Kidney (tissue), 14 donors: Measurements from ENCODE around the gene DIAPH3. TPM values are rescaled to one million over a fixed set of nuclear protein-coding genes. Genes with fewer than 3 reads are reported as not detected.

Experiments used
- DNase-seq, 5 donors: peaks; one replicate each; pipeline ENCODE4 v3.0.0-alpha.2; 2013 to 2020
- FAIRE-seq: peaks from 2 replicates; lab custom pipeline; 2012; peaks lifted over from hg19 to GRCh38; lab: Jason Lieb, UNC
- H3K27ac ChIP-seq, 2 donors: one replicate each; pipeline ENCODE4 v1.7.0; 2013; ENCODE audit warnings: low read depth in 2 of 2, low read length in 2 of 2, inconsistent platforms in 1 of 2
- H3K27me3 ChIP-seq: one replicate; pipeline ENCODE4 v1.7.1; 2013; ENCODE audit warnings: low read length, inconsistent platforms; ENCODE audit not compliant: control insufficient read depth, insufficient read depth
- H3K36me3 ChIP-seq, 3 donors: one replicate each; pipeline versions ENCODE4 v1.7.0 to v1.7.1; 2013; ENCODE audit warnings: low read length in 3 of 3, control low read depth in 1 of 3, inconsistent platforms in 1 of 3; ENCODE audit not compliant: insufficient read depth in 3 of 3, control insufficient read depth in 2 of 3
- H3K4me1 ChIP-seq, 3 donors: one replicate each; pipeline versions ENCODE4 v1.7.0 to v1.7.1; 2013; ENCODE audit warnings: low read length in 3 of 3, inconsistent platforms in 1 of 3, low read depth in 1 of 3; ENCODE audit not compliant: control insufficient read depth in 2 of 3, insufficient read depth in 2 of 3
- H3K4me3 ChIP-seq, 3 donors: one replicate each; pipeline versions ENCODE4 v1.7.0 to v1.8.1; 2013; ENCODE audit warnings: low read length in 3 of 3, control low read depth in 1 of 3, inconsistent platforms in 1 of 3
- H3K9ac ChIP-seq, 3 donors: one replicate each; pipeline versions ENCODE4 v1.7.0 to v1.7.1; 2013; ENCODE audit warnings: low read length in 3 of 3, control low read depth in 1 of 3, inconsistent platforms in 1 of 3
- H3K9me3 ChIP-seq, 3 donors: one replicate each; pipeline versions ENCODE4 v1.7.0 to v1.7.1; 2013; ENCODE audit warnings: low read length in 3 of 3, control low read depth in 1 of 3, inconsistent platforms in 1 of 3; ENCODE audit not compliant: control insufficient read depth in 2 of 3, insufficient read depth in 1 of 3
- intact Hi-C: fragments of 100-400 bp; cut with DNase I; formaldehyde crosslinking; loops from one replicate; pipeline ENCODE4 v1.11.1; 2022
- polyA plus RNA-seq: library from polyadenylated mRNA; stranded (reverse); fragments of 350-450 nt; fragmentation: Illumina TruSeq; extraction: RNeasy Lipid Tissue Mini Kit (QIAGEN cat#74804); gene quantifications from one replicate; pipeline ENCODE4 v1.2.3, GENCODE V29; 2014; ENCODE audit warnings: low read depth, low replicate concordance; ENCODE audit not compliant: insufficient read depth
- total RNA-seq: library from RNA; stranded (reverse); fragmentation: NEBNext Ultra II Directional; extraction: Animal tissue kit (Norgen Biotek cat#: 25700); gene quantifications from one replicate; pipeline ENCODE4 v1.2.1, GENCODE V29; 2021
- TF ChIP-seq, protein P1 (sequence below): IDR thresholded peaks from 3 replicates; pipeline ENCODE4 v1.5.1; 2012; ENCODE audit warnings: mild to moderate bottlenecking, moderate library complexity, borderline replicate concordance; ENCODE audit not compliant: insufficient read depth; ENCODE audit errors: extremely low read depth
- donor health status: control.
- donor health status: control.
- donor health status: control.
- donor health status: control.
- donor health status: control.
- donor health status: DM: yes; HTN: yes; CAD: no.
- donor health status: Normal renal cell carcinoma (clear cell type).

Gene DIAPH3
- total and polyA plus RNA-seq, 2 donors from 2014 or later = 2.0 to 2.7 TPM

DNA sequence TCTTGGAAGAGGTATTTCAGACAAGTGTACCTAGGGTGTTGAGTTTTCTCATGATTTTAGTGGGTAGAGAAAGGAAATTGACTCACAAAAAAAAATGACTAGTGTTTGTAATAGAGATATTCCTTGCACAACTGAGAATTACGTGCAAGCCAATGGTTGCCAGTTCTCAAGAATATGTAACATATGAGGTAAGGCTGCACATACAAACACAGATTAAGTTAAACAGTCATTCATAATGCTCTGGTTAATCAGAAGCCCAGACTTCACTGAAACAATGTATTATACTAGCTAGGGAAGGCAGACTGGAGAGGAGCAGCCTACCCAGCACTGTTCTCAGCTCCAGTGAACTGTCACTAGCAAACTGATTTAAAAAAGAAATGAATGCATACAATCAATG lies 418.3 kb downstream of the DIAPH3 start:
- Histone ChIP-seq H3K36me3 (no peaks in the 10 kb centered on the region), H3K4me1 (peaks cover 0 to 5% (median 0%) of the 10 kb centered on the region in 3 donors), H3K4me3 (no peak overlapping the region), H3K27me3 (no peaks in the 10 kb centered on the region), H3K27ac (no peak overlapping the region), H3K9me3 (no peaks in the 10 kb centered on the region), H3K9ac (no peak overlapping the region)
- TF ChIP-seq, protein P1, sequence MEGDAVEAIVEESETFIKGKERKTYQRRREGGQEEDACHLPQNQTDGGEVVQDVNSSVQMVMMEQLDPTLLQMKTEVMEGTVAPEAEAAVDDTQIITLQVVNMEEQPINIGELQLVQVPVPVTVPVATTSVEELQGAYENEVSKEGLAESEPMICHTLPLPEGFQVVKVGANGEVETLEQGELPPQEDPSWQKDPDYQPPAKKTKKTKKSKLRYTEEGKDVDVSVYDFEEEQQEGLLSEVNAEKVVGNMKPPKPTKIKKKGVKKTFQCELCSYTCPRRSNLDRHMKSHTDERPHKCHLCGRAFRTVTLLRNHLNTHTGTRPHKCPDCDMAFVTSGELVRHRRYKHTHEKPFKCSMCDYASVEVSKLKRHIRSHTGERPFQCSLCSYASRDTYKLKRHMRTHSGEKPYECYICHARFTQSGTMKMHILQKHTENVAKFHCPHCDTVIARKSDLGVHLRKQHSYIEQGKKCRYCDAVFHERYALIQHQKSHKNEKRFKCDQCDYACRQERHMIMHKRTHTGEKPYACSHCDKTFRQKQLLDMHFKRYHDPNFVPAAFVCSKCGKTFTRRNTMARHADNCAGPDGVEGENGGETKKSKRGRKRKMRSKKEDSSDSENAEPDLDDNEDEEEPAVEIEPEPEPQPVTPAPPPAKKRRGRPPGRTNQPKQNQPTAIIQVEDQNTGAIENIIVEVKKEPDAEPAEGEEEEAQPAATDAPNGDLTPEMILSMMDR = no peak
- intact Hi-C loops = no loop called here
- DNase-seq = peak in 2 of 5 donors; percentile 68 to 72
- no peak for FAIRE-seq

DNA sequence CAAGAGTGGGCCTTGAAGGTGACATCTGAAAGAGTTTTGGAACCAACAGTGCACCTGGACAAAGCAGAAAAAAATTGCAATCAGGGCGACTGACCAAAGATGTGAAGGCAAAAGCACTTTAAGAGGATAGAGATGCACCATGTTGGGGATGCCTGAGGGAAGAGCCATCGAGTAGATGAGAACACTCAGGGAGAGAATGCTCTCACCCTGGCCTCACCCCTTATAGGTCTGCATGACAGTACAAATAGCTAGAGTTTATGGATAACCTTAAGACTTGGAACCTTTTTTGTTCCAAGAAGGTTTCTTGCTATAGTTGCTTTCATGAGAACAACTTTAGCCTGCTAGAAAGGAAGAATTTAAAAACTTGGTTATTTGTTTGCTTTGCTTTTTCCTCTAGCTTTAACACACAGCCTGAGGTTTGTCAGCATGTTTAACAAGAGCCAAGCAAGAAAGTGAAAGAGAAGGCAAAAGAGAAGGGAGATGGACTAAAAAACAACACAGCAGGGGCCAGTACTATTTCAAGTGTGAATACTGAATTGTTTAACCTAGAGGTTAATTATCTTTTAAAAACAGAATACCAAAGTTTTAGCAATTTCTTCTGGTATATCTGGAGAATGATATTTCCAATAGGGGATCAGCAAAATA lies 418.9 kb downstream of the DIAPH3 start:
- Histone ChIP-seq H3K4me3 (no peak overlapping the region), H3K27me3 (no peaks in the 10 kb centered on the region), H3K27ac (no peak overlapping the region), H3K9ac (no peak overlapping the region), H3K4me1 (peaks cover 0 to 5% (median 0%) of the 10 kb centered on the region in 3 donors), H3K9me3 (no peaks in the 10 kb centered on the region), H3K36me3 (no peaks in the 10 kb centered on the region)
- TF ChIP-seq, protein P1 = no peak
- peak in 2 of 5 donors; percentile 13 to 15 for DNase-seq
- no peak for FAIRE-seq
- intact Hi-C loops = no loop called here

DNA sequence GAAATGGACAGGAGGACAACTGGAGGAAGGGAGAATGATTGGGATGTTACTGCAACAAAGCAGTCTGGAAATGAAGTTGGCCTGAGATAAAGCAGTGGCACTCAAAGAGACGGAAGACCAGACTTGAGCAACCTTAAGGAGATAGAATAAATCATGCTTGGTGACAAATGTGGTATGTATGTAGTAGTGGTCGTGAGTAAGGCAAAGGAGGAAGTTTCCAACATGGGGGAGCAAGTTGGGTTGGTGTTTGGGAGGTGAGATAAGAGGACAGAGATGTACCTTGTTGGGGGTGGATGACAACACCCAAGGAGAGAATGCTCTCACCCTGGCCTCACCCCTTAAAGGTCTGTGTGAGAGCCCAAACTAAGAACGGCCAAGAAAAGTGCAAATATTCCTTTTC lies 420.5 kb downstream of the DIAPH3 start:
- no peak overlapping the region for H3K27ac ChIP-seq
- TF ChIP-seq, protein P1 = no peak
- H3K36me3 ChIP-seq = no peaks in the 10 kb centered on the region
- H3K9me3 ChIP-seq = no peaks in the 10 kb centered on the region
- H3K4me1 ChIP-seq = peaks cover 0 to 5% (median 0%) of the 10 kb centered on the region in 3 donors
- intact Hi-C loops = no loop called here
- no peaks in the 10 kb centered on the region for H3K27me3 ChIP-seq
- DNase-seq (no peak), FAIRE-seq (no peak)
- no peak overlapping the region for H3K4me3 ChIP-seq
- no peak overlapping the region for H3K9ac ChIP-seq
